Measurements from ENCODE around the gene ESR1.
A peak's percentile ranks its signal among the peaks of the same experiment; 100 is the strongest.

ESR1 gene

DNA sequence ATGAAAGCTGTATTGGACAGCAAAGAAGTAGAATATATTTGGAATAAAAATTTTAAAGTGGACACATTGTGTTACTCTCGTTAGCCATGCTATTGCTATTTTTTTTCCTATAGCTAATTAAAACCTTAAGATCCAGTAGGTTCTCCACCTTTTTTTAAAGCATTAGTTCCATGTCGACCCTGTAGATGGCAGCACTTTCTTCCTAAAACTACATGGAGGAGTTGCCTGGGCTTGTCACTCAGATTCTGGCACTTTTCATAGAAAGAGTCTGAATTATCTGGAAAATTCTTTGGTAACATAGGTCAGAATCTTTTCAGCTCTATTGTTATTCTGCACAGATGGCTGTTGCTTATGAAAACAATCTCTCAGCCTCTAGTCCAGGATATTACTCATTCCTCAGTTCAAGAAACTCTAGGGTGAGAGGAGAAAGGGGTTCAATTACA lies 42.0 kb upstream of the ESR1 start:
- Histone ChIP-seq H3K27me3 (replicated peaks; ENCODE audit: insufficient read depth, low read length) (no peaks in the 10 kb centered on the region), H2AFZ (ENCODE audit: low read length) (no peak overlapping the region), H3F3A (ENCODE audit: insufficient read depth, low read length) (no peaks in the 10 kb centered on the region), H3K9ac (ENCODE audit: low read length) (no peak overlapping the region), H4K20me1 (ENCODE audit: insufficient read depth, low read length) (no peaks in the 10 kb centered on the region), H3K9me2 (replicated peaks; ENCODE audit: insufficient read depth, low read length) (no peaks in the 10 kb centered on the region), H3K79me2 (ENCODE audit: low read length) (no peaks in the 10 kb centered on the region), H3K4me1 (ENCODE audit: low read length) (peaks cover 9% of the 10 kb centered on the region), H3K4me2 (ENCODE audit: low read depth, low read length) (no peak overlapping the region), H3K4me3 (ENCODE audit: low read length) (no peak overlapping the region), H3K27ac (ENCODE audit: low read length) (no peak overlapping the region), H3K36me3 (replicated peaks; ENCODE audit: insufficient read depth, low read length) (no peaks in the 10 kb centered on the region), H3K9me3 (replicated peaks; ENCODE audit: insufficient read depth, low read length) (no peaks in the 10 kb centered on the region)
- DNase-seq = peak; percentile 57
- TF ChIP-seq, protein P1, sequence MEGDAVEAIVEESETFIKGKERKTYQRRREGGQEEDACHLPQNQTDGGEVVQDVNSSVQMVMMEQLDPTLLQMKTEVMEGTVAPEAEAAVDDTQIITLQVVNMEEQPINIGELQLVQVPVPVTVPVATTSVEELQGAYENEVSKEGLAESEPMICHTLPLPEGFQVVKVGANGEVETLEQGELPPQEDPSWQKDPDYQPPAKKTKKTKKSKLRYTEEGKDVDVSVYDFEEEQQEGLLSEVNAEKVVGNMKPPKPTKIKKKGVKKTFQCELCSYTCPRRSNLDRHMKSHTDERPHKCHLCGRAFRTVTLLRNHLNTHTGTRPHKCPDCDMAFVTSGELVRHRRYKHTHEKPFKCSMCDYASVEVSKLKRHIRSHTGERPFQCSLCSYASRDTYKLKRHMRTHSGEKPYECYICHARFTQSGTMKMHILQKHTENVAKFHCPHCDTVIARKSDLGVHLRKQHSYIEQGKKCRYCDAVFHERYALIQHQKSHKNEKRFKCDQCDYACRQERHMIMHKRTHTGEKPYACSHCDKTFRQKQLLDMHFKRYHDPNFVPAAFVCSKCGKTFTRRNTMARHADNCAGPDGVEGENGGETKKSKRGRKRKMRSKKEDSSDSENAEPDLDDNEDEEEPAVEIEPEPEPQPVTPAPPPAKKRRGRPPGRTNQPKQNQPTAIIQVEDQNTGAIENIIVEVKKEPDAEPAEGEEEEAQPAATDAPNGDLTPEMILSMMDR (IDR thresholded peaks at IDR 0.05; ENCODE audit: low read length) = peak; percentile 49
- no peak for TF ChIP-seq EZH2 (optimal IDR thresholded peaks at IDR 0.05; ENCODE audit: low read depth, low read length)

DNA sequence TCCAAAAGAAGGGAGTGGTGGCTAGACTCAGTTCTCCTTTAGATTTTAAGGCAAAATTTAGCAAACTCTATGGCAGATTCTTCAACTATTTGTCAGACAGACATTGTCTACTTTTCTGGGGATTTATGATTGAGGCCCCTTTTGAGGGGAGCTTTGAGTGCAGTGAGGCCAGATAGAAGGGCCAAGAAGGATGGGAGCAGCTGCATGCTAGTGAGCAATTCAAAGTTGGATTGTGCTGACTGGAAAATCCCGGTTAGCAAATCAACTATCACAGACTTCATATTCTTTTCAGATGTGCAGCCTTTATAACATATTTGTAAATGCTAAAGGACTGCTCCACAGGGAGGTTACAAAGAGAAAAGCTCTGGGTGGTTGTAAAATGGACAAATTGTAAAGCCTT lies 35.0 kb upstream of the ESR1 start:
- Histone ChIP-seq H3K79me2 (ENCODE audit: low read length) (no peaks in the 10 kb centered on the region), H3K4me3 (ENCODE audit: low read length) (no peak overlapping the region), H3K27ac (ENCODE audit: low read length) (no peak overlapping the region), H3K9me3 (replicated peaks; ENCODE audit: insufficient read depth, low read length) (no peaks in the 10 kb centered on the region), H3K4me2 (ENCODE audit: low read depth, low read length) (no peak overlapping the region), H3K36me3 (replicated peaks; ENCODE audit: insufficient read depth, low read length) (no peaks in the 10 kb centered on the region), H3F3A (ENCODE audit: insufficient read depth, low read length) (no peaks in the 10 kb centered on the region), H3K9me2 (replicated peaks; ENCODE audit: insufficient read depth, low read length) (no peaks in the 10 kb centered on the region), H4K20me1 (ENCODE audit: insufficient read depth, low read length) (no peaks in the 10 kb centered on the region), H3K4me1 (ENCODE audit: low read length) (no peaks in the 10 kb centered on the region), H3K9ac (ENCODE audit: low read length) (no peak overlapping the region), H3K27me3 (replicated peaks; ENCODE audit: insufficient read depth, low read length) (no peaks in the 10 kb centered on the region), H2AFZ (ENCODE audit: low read length) (no peak overlapping the region)
- no peak for DNase-seq
- no peak for TF ChIP-seq EZH2 (optimal IDR thresholded peaks at IDR 0.05; ENCODE audit: low read depth, low read length)
- no peak for TF ChIP-seq EZH2phosphoT487 (IDR thresholded peaks at IDR 0.05; ENCODE audit: low read length)
- TF ChIP-seq, protein P1 (IDR thresholded peaks at IDR 0.05; ENCODE audit: low read length) = no peak

DNA sequence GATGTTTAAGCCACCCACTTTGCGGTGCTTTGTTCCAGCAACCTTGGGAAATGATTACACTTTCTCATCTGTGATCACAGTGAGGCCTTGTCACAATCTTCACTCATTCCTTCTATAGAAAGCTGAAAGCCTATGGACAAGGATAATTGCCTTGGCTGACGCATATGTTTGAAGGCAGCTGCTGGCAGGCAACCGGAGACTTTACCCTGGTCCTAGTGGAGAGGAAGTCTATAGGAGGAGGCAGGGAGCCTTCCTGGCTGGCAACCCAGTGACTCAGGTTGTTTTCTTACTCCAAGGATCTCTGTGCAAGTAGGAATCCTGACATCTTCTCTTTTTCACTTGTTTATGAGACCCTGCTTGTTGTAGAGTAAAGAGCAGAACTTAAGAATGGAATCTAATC lies 34.1 kb upstream of the ESR1 start:
- no peaks in the 10 kb centered on the region for H3F3A ChIP-seq (ENCODE audit: insufficient read depth, low read length)
- H3K27ac ChIP-seq (ENCODE audit: low read length) = no peak overlapping the region
- H3K9me2 ChIP-seq (replicated peaks; ENCODE audit: insufficient read depth, low read length) = no peaks in the 10 kb centered on the region
- no peaks in the 10 kb centered on the region for H3K4me1 ChIP-seq (ENCODE audit: low read length)
- H3K9me3 ChIP-seq (replicated peaks; ENCODE audit: insufficient read depth, low read length) = no peaks in the 10 kb centered on the region
- H4K20me1 ChIP-seq (ENCODE audit: insufficient read depth, low read length) = no peaks in the 10 kb centered on the region
- no peak for TF ChIP-seq EZH2 (optimal IDR thresholded peaks at IDR 0.05; ENCODE audit: low read depth, low read length)
- no peak for TF ChIP-seq EZH2phosphoT487 (IDR thresholded peaks at IDR 0.05; ENCODE audit: low read length)
- TF ChIP-seq, protein P1 (IDR thresholded peaks at IDR 0.05; ENCODE audit: low read length) = no peak
- H2AFZ ChIP-seq (ENCODE audit: low read length) = no peak overlapping the region
- no peaks in the 10 kb centered on the region for H3K27me3 ChIP-seq (replicated peaks; ENCODE audit: insufficient read depth, low read length)
- DNase-seq = no peak
- H3K4me2 ChIP-seq (ENCODE audit: low read depth, low read length) = no peak overlapping the region
- no peaks in the 10 kb centered on the region for H3K36me3 ChIP-seq (replicated peaks; ENCODE audit: insufficient read depth, low read length)
- no peak overlapping the region for H3K9ac ChIP-seq (ENCODE audit: low read length)
- no peaks in the 10 kb centered on the region for H3K79me2 ChIP-seq (ENCODE audit: low read length)
- H3K4me3 ChIP-seq (ENCODE audit: low read length) = no peak overlapping the region

All from MM.1S (cell line).